ENCODE measurements around the gene SCMH1.
"Not testable (repeated sequence)": the region's sequence is repeated elsewhere in the genome, so short reads cannot be mapped to it uniquely, and the experiment has no call there.

DNA sequence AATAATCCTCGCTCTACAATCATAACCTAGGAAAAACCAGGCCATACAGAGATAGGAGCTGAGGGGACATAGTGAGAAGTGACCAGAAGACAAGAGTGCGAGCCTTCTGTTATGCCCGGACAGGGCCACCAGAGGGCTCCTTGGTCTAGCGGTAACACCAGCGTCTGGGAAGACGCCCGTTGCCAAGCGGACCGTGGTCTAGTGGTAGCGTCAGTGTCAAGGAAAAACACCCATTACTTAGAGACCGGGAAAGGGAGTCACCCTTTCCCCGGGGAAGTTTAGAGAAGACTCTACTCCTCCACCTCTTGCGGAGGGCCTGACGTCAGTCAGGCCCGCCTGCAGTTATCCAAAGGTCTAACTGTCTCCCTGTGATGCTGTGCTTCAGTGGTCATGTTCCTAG, 124.9 kb downstream of the SCMH1 start:
- not testable (repeated sequence) for TF ChIP-seq POLR2A (IDR thresholded peaks at IDR 0.05; ENCODE audit: low read depth, low read length); POLR2AphosphoS5 (IDR thresholded peaks at IDR 0.05; ENCODE audit: insufficient read depth, low read depth, low read length); EZH2 (IDR thresholded peaks at IDR 0.05; ENCODE audit: borderline replicate concordance, low read depth, low read length, severe bottlenecking); MYC (IDR thresholded peaks at IDR 0.05; ENCODE audit: low read depth, low read length)
- TF ChIP-seq, protein P1, sequence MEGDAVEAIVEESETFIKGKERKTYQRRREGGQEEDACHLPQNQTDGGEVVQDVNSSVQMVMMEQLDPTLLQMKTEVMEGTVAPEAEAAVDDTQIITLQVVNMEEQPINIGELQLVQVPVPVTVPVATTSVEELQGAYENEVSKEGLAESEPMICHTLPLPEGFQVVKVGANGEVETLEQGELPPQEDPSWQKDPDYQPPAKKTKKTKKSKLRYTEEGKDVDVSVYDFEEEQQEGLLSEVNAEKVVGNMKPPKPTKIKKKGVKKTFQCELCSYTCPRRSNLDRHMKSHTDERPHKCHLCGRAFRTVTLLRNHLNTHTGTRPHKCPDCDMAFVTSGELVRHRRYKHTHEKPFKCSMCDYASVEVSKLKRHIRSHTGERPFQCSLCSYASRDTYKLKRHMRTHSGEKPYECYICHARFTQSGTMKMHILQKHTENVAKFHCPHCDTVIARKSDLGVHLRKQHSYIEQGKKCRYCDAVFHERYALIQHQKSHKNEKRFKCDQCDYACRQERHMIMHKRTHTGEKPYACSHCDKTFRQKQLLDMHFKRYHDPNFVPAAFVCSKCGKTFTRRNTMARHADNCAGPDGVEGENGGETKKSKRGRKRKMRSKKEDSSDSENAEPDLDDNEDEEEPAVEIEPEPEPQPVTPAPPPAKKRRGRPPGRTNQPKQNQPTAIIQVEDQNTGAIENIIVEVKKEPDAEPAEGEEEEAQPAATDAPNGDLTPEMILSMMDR (IDR thresholded peaks at IDR 0.05; ENCODE audit: extremely low read depth in 1 of 2, insufficient read depth in 1 of 2, low read depth in 1 of 2, low read length in 2 of 2), result not testable (repeated sequence)
- TF ChIP-seq, protein P2, sequence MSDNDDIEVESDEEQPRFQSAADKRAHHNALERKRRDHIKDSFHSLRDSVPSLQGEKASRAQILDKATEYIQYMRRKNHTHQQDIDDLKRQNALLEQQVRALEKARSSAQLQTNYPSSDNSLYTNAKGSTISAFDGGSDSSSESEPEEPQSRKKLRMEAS (IDR thresholded peaks at IDR 0.05; ENCODE audit: insufficient read depth, insufficient read length), result not testable (repeated sequence)

Data from endothelial cell of umbilical vein (primary cell).